ENCODE measurements around the gene WDR75.

The WDR75 gene

GRCh38 chr2:189500456-189501160 is 59.3 kb downstream of the WDR75 start:
- DNase-seq (ENCODE audit: low read depth): no peak

GRCh38 chr2:189501487-189501886 is 60.2 kb downstream of the WDR75 start:
- DNase-seq (ENCODE audit: low read depth): no peak

GRCh38 chr2:189502714-189503113 is 61.4 kb downstream of the WDR75 start:
- DNase-seq (ENCODE audit: low read depth): no peak

GRCh38 chr2:189504238-189504637 is 63.0 kb downstream of the WDR75 start:
- DNase-seq (ENCODE audit: low read depth): no peak

GRCh38 chr2:189505492-189505891 is 64.2 kb downstream of the WDR75 start:
- no peak for DNase-seq (ENCODE audit: low read depth)

- no peak for DNase-seq (ENCODE audit: low read depth)
These were observed 65.3 kb downstream of the WDR75 start for GRCh38 chr2:189506514-189506976.

- DNase-seq (ENCODE audit: low read depth): no peak
These were observed 70.1 kb downstream of the WDR75 start for GRCh38 chr2:189511210-189511959.

GRCh38 chr2:189511960-189512319 is 70.7 kb downstream of the WDR75 start:
- DNase-seq (ENCODE audit: low read depth): no peak

GRCh38 chr2:189512879-189513278 is 71.6 kb downstream of the WDR75 start:
- DNase-seq (ENCODE audit: low read depth): no peak

- no peak for DNase-seq (ENCODE audit: low read depth)
These were observed 72.8 kb downstream of the WDR75 start for GRCh38 chr2:189514104-189514503.

GRCh38 chr2:189515264-189515663 is 74.0 kb downstream of the WDR75 start:
- DNase-seq (ENCODE audit: low read depth): no peak

- no peak for DNase-seq (ENCODE audit: low read depth)
These were observed 75.3 kb downstream of the WDR75 start for GRCh38 chr2:189516546-189516945.

- DNase-seq (ENCODE audit: low read depth): no peak
These were observed 76.7 kb downstream of the WDR75 start for GRCh38 chr2:189517847-189518535.

GRCh38 chr2:189519631-189520387 is 78.5 kb downstream of the WDR75 start:
- no peak for DNase-seq (ENCODE audit: low read depth)

- no peak for DNase-seq (ENCODE audit: low read depth)
These were observed 80.6 kb downstream of the WDR75 start for GRCh38 chr2:189521699-189522434.

- DNase-seq (ENCODE audit: low read depth): no peak
These were observed 81.3 kb downstream of the WDR75 start for GRCh38 chr2:189522435-189523151.

- no peak for DNase-seq (ENCODE audit: low read depth)
These were observed 83.5 kb downstream of the WDR75 start for GRCh38 chr2:189524746-189525145.

Measured in stimulated activated CD8-positive, alpha-beta memory T cell treated with anti-CD3 and anti-CD28 coated beads, Interleukin-12 subunit alpha, Interleukin-12 subunit beta, amount 100 ng/mL, for 4 hours (primary cell).